ENCODE results near the gene CUL3.

- TF ChIP-seq, protein P1, sequence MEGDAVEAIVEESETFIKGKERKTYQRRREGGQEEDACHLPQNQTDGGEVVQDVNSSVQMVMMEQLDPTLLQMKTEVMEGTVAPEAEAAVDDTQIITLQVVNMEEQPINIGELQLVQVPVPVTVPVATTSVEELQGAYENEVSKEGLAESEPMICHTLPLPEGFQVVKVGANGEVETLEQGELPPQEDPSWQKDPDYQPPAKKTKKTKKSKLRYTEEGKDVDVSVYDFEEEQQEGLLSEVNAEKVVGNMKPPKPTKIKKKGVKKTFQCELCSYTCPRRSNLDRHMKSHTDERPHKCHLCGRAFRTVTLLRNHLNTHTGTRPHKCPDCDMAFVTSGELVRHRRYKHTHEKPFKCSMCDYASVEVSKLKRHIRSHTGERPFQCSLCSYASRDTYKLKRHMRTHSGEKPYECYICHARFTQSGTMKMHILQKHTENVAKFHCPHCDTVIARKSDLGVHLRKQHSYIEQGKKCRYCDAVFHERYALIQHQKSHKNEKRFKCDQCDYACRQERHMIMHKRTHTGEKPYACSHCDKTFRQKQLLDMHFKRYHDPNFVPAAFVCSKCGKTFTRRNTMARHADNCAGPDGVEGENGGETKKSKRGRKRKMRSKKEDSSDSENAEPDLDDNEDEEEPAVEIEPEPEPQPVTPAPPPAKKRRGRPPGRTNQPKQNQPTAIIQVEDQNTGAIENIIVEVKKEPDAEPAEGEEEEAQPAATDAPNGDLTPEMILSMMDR (IDR thresholded peaks at IDR 0.05): no peak
- TF ChIP-seq POLR2A (IDR thresholded peaks at IDR 0.05): no peak
Measured at GRCh38 chr2:224579411-224579810, 5.8 kb downstream of the CUL3 start.
